ENCODE data around the gene TMEM236.

The TMEM236 gene

DNA sequence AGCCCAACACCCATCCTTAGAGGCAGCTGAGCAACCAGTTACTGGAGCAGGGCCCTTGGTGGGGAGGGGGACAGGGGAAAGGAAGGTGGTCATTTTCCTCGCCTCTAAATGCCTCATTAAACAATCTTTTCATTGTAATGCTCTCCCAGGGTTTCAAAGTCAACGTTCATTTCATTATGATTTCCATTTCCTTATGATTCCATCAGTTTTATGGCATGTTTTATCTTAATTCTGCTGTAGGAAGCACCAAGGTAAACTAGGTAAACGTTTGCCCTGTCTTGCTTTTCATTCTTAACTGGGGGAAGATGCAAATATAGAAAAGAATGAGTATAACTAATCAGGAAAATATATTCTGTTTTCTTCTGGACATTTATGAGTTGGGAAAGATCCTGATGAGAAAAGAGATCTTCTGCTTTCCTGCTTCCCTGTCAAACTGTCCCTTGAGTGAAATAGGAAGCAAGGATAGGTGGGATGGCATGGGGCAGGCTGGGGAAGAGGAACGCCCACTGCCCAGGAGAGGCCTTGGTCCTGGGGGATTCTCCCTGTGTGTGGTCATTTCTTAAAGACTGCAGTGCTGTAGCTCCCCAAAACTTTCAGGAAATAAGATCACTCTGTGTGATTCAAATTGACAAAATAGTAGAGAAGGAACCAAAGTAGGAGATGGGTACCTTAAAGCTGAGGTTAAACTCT is 20.5 kb upstream of the TMEM236 start:
- TF ChIP-seq, protein P1, sequence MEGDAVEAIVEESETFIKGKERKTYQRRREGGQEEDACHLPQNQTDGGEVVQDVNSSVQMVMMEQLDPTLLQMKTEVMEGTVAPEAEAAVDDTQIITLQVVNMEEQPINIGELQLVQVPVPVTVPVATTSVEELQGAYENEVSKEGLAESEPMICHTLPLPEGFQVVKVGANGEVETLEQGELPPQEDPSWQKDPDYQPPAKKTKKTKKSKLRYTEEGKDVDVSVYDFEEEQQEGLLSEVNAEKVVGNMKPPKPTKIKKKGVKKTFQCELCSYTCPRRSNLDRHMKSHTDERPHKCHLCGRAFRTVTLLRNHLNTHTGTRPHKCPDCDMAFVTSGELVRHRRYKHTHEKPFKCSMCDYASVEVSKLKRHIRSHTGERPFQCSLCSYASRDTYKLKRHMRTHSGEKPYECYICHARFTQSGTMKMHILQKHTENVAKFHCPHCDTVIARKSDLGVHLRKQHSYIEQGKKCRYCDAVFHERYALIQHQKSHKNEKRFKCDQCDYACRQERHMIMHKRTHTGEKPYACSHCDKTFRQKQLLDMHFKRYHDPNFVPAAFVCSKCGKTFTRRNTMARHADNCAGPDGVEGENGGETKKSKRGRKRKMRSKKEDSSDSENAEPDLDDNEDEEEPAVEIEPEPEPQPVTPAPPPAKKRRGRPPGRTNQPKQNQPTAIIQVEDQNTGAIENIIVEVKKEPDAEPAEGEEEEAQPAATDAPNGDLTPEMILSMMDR (IDR thresholded peaks at IDR 0.05; ENCODE audit: insufficient read depth, low read depth, low read length, missing control alignments): no peak
- DNase-seq (ENCODE audit: low read depth): no peak
- no peak overlapping the region for H3K4me3 ChIP-seq (ENCODE audit: low read depth, low read length)

DNA sequence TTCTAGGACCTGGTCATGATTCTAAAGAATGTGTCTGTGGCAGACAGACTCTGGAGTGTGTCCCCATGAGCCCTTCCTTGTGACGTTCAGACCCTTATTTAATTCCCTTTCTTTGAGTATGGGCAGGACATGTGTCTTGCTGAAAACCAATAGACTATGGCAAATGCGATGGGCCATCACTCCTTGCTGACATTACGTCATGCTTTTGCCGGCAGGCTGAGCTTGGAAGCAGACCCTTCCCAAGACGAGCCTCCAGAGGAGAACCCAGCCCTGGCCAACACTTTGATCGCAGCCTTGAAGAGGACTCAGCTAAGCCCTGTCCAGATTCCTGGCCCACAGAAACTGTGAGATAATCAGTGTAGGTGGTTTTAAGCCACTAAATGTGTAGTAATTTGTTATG is 18.4 kb upstream of the TMEM236 start:
- TF ChIP-seq, protein P1 (IDR thresholded peaks at IDR 0.05; ENCODE audit: insufficient read depth, low read depth, low read length, missing control alignments): no peak
- no peak overlapping the region for H3K4me3 ChIP-seq (ENCODE audit: low read depth, low read length)
- DNase-seq (ENCODE audit: low read depth): no peak

DNA sequence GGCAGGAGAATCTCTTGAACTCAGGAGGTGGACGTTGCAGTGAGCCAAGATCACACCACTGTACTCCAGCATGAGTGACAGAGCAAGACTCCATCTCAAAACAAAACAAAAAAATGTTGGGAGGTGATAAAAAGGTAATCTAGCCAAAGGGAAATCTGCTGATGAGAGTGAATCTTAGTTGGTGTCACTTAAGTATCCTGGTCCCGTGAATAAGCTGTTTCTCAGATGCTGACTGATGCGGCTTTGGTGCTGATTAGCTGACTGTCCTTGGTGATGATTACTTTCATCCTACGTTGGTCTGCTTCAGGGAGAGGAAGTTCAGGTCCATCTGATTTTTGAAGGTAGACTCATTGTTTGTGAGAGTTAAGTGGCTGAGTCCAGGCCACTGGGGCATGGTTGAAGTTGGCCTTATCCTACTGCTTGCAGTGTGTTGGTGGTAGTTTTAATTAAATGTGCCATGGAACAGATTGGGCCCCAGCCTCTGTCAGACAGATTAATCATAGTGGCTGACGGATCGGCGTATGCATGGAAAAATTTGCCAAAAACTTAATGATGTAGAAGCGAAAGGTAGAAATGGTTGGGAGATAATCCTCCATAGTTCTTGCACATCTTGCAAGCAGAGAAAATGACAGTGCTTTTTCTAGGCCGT is 17.4 kb upstream of the TMEM236 start:
- H3K4me3 ChIP-seq (ENCODE audit: low read depth, low read length): no peak overlapping the region
- TF ChIP-seq, protein P1 (IDR thresholded peaks at IDR 0.05; ENCODE audit: insufficient read depth, low read depth, low read length, missing control alignments): no peak
- DNase-seq (ENCODE audit: low read depth): no peak

DNA sequence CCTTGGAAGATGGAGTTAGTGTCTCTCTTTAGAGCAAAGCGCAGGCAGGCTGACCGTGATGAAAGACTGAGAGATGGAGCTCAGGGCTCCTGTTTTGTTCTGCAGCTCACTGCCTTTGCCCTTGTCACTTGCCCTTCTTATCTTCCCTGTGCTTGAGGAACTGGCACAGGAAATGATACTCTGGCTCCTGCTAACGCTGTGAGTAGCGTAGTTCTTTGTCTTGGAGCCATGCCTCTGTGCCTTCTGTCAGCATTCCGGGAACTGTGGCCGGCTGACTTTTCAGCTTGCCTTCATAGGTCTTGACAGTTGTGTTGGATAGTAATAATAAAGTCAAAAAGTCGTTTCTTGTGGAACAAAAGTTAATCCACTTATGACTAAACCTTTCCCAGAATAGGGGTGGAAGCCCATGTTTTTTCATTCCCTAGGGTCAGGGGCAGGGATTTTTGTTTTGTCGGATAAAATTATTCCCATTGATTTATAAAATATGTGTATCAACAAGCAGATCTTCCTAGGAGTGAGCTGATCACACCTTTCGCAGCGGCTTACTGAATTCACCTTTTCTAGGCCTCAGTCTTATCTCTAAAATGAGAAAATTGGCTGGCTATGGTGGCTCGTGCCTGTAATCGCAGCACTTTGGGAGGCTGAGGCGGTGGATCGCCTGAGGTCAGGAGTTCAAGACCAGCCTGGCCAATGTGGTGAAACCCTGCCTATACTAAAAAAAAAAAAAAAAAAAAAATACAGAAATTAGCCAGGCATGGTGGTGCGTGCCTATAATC is 16.6 kb upstream of the TMEM236 start:
- no peak overlapping the region for H3K4me3 ChIP-seq (ENCODE audit: low read depth, low read length)
- DNase-seq (ENCODE audit: low read depth): no peak
- TF ChIP-seq, protein P1 (IDR thresholded peaks at IDR 0.05; ENCODE audit: insufficient read depth, low read depth, low read length, missing control alignments): no peak

DNA sequence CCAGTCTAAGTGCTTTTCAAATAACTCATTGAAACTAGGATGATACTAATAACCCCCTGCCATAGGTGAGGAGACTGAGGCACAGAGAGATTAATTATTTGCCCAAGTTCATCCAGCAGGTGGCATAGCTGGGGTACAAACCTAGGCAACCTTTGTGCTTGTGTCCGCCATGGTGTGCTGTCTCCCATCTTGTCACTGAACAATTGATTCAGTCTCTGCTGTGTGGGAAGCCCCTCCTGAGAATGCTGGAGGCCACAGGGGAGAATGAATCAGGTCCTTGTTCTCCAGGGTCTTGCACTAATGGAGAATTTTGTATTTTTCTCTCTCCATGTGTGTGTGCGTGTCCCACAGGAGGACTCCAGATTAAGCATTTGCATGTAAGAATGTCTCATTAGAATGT is 15.8 kb upstream of the TMEM236 start:
- TF ChIP-seq, protein P1 (IDR thresholded peaks at IDR 0.05; ENCODE audit: insufficient read depth, low read depth, low read length, missing control alignments): no peak
- no peak for DNase-seq (ENCODE audit: low read depth)
- no peak overlapping the region for H3K4me3 ChIP-seq (ENCODE audit: low read depth, low read length)

DNA sequence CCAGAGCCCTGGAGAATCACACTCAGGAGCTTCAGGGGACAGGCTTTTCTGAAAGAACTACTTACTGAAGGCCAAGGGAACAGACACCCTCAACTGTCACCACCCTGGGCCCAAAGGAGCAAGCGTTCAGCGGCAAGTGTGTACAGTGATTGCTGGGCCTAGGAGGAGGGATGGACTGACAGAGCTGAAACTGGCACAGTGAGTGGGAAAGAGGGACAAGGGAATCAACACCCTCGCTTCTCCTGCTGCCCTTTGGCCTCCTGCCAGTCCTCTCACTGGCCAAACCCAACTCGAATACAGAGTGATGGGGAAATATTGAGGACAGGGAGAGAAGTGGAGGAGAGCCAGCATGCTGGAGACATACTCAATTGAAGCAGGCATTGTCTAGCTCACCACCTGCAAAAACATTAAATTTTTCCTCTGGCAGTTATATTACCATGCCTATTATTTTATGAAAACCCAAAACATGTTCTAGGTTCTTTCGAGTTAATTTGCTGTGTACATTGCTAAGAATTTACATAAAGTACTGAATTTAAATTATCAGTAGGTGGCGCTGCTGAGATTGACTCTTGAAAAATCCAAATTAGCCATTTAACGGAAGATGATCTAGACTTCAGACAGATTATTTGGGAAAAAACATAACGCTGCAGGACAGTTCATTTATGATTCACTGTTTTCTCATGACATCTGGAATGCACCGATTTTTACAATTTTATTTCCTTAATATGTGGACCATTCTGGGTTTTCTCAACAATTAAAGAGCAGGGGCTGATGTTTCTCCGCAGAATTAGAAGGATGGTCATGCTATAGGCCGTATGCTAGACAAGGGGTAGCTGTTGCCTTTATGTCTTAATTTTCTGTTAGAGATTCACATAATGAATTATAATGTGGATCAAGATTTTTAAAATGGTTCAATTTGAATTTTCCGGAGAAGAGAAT is 14.7 kb upstream of the TMEM236 start:
- DNase-seq (ENCODE audit: low read depth): peak; percentile 32
- TF ChIP-seq, protein P1 (IDR thresholded peaks at IDR 0.05; ENCODE audit: insufficient read depth, low read depth, low read length, missing control alignments): peak; percentile 46
- H3K4me3 ChIP-seq (ENCODE audit: low read depth, low read length): no peak overlapping the region

Measured in GM12865 (cell line).